Activated T-helper 1 cell treated with Interleukin-2 at 50 U/mL for 16 hours (primary cell): ENCODE results near the gene EVI5L.
"Not testable (repeated sequence)": the region's sequence is repeated elsewhere in the genome, so short reads cannot be mapped to it uniquely, and the experiment has no call there.

Source experiments
- DNase-seq: peaks from one replicate; pipeline ENCODE4 v3.0.0-alpha.2; 2020; ENCODE audit warnings: low read depth

Gene EVI5L

DNA sequence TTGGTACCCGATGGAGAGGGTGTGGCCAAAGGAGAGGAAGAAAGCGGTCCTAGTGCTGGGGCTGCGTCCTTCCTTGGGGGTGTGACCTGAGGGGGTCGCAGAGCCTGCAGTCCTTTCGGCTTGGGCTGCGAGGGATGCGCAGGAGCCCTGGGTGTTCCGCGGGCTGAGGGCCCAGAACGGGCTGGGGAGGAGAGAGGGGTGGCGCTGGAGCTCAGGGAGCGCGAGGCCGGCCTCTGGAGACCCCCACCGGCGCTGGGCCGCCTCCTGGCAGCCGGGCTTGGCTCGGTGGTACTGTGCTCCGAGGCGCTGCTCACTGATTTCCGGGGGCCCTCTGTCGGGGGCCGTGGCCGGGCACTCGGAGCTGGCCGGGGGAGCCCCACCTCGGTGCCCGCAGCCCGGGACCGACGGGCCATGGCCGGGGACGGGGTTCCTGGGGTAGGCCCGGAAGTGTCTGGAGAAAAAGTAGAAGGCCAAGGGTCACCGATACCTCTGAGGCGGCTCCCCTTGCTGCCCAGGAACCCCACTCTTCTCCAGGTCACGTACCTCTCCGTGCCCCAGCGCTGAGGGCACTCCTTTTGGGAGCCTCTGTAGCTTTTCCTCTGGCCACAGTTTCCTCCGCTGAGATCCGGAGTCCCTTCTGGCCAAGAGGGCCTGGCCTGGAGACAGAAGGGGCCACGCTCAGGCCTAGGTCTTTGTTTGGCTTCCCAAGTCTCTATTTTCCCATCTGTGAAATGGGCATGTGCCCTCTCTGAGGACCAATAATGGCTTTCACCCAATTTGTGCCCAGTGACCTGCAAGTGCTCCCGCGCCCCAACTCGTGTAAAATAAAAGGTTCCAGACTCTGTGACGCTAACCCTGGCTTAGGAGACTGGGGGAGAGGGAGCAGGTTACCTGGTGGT is 42.5 kb downstream of the EVI5L start:
- no peak for DNase-seq

DNA sequence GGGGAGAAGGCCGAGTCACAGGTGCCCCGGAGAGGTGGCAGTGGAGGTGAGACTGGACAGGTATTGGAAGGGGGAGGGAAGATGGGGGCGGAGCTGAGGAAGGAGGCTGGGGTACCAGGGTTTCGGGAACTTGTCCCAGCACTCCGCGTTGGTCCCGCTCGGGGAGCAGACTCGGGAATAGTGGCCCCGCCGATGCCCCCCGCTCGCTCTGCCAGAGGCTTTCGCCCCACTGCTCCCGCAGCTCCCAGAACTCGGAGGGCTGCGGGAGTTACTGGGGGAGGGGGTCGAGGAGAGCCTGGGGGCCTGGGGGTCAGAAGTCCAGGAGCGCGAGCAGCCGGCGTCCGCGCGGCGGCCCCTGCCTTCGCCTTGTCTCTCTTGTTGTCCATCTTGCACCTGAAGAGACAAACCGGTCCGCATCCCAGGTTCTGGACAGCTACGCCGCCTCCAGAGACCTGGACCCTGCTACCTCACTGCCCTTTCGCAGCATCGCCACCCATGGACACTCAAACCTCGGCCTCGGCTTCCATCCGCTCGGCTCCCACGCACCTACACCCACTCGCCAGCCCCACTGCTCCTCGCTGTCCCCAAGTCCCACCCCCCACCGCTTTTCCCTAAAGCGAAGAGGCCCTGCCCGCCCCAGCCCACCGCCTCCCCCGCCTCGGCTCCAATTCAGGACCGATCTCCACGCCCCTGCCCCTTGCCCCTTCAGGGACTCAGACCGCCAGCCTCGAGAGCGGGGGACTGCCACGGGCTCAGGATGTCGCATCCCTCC is 43.5 kb downstream of the EVI5L start:
- no peak for DNase-seq

DNA sequence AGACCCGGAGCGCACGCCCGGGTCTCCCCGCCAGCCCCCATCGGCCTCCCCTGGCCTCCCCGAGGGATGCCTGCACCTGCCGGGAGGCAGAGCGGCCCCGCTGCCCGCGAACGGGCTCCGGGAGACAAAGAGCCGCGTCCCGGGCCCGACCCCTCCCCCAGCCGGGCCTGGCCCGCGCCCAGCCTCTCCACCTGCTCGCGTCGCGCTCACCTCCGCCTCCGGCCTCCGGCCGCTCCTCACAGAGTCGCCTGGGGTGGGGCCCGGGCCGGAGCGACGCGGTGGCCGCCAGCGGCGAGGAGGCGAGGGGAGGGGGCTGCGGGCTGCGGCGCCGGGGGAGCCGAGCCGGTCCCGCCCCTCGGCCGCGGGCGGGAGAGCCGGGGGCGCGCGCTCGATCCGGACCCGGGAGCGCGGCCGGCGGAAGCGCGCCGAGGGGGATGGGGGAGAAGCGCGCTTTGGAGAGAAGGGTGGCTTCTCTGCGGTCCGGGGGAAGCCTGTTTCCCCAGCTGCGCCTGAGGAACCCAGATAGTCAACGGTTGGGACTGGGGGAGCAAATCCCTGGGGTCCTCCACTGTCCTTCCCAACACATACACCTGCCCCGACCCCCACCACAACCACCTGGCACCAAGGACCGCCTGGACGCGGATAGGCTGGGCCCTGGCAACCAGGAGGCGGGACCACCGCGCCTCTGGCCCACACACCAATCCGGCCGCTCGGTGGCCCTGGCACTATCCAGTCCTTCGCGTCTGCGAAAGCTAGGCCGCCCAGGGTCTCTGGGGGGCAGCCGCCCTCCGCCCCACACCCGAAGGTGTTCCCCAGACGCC is 44.3 kb downstream of the EVI5L start, which contains the start of gene PRR36:
PRR36 (minus strand) TSS at position 315 of the 821 bp plus-strand sequence. CDS start 701 bp downstream, outside the sequence.
- DNase-seq, result no peak

DNA sequence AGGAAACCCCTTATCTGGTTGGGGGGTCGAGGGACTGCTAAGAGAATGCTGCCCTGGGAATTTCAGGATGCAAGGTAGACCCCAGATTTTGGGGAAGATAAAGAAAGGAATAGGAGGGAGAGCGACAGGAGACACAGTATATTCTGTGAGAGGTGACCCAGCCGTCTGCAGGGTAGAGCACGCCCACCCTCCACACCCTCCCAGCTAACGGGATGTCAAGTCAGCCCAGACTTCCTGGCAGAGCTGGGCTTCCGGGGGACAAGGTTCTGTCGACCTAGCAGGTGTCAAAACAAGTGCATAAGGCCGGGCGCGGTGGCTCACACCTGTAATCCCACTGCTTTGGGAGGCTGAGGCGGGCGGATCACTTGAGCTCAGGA is 44.9 kb downstream of the EVI5L start:
- no peak for DNase-seq

DNA sequence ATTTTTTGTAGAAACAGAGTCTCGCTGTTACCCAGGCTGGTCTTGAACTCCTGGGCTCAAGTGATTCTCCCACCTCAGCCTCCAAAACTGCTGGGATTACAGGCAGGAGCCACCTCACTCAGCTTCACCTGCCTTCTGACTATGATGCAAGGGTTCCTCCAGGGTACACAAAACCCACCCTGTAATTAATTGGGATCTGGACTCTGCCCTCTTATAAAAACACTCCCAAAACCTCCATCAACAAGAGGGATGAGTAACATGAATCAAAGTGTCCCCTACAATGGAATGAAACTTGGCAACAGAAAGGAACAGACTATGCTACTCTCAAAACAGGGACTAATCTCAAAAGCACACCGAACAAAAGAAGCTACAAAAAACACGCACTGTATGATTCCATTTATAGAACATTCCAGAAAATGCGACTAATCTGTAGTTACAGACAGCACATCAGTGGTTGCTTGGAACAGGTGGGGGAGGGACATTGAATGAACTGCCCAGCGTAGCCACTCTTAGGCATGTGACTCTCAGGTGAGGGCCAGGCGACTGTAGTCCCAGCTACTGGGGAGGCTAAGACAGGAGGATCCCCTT is 47.3 kb downstream of the EVI5L start:
- no peak for DNase-seq

DNA sequence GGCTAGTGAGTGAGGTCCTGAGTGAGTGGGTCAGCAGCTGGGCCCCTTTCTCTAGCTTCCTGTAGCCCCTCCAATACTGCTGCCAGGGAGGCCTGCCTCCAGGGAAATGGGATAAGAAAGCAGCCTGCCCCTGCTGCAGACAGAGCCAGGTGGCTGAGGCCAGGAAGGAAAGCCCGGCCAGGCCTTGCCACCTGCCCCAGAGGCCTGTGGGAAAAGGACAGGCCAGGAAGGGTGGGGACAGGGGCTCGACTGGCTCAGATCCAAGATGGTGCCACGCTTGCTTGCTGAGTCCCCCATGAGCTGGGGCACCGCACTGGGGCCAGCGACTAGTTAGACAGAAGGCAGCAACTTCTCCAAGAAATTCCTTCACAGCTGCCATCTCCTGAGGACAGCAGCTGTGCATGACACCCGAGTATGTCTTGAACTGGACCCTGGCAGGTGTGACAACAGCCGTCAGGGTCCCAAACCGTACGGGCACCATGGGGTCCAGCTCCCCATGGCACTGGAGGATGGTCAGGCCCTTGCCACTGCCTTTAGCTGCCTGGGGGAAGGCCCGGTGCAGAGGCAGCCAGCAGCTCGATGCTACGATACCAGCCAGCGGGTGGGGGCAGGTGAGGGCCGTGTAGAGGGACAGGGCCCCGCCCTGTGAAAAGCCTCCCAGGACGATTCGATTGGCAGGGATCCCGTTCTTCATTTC is 49.2 kb downstream of the EVI5L start:
- no peak for DNase-seq

DNA sequence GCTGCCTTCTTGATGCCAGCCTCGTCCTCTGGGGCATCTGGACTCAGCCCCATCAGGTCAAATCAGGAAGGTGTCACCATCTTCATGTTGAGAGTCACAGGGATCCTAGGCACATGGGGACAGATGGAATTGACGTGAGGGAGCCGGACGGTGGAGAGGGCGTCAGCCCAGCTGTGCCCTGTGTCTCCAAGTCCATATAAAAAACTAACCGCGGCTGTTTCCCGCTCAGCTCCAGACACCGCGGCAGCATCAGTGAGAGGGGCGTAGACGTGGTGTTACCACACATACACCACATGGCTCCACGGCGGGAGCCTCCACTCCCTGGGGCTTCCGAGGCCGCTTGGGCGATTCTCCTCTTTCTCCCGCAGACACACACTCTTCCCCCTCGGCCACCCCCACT is 49.8 kb downstream of the EVI5L start:
- DNase-seq, result no peak

DNA sequence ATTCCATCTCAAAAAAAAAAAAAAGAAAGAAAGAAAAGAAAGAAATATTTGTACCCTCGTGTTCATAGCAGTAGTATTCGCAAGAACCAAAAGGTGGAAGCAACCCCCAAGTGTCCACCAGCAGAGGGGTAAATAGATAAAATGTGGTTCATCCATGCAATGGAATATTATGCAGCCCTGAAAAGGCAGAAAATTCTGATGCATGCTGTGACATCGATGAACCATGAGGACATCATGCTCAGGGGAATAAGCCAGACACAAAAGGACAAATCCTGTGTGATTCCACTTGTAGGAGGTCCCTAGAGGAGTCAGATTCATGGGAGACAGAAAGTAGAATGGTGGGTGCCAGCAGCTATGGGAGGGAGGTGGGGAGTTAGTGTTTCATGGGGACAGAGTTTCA is 51.9 kb downstream of the EVI5L start:
- DNase-seq, result no peak

DNA sequence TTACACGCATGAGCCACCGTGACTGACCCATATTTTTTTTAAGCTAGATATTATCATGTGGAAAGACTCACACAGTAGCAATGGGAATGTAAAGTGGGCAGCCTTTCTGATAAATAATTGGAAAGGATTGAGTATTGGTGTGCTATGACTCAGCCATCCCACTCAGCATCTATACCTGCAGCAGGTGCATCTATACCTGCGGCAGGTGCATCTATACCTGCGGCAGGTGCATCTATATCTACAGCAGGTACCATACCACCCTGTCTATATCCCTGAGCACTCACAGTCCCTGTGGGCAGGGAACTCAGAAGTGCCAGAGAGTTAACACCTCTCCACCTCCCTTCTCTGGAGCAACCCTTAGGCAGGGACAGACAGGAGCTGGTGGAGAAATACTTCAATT is 53.1 kb downstream of the EVI5L start:
- no peak for DNase-seq

DNA sequence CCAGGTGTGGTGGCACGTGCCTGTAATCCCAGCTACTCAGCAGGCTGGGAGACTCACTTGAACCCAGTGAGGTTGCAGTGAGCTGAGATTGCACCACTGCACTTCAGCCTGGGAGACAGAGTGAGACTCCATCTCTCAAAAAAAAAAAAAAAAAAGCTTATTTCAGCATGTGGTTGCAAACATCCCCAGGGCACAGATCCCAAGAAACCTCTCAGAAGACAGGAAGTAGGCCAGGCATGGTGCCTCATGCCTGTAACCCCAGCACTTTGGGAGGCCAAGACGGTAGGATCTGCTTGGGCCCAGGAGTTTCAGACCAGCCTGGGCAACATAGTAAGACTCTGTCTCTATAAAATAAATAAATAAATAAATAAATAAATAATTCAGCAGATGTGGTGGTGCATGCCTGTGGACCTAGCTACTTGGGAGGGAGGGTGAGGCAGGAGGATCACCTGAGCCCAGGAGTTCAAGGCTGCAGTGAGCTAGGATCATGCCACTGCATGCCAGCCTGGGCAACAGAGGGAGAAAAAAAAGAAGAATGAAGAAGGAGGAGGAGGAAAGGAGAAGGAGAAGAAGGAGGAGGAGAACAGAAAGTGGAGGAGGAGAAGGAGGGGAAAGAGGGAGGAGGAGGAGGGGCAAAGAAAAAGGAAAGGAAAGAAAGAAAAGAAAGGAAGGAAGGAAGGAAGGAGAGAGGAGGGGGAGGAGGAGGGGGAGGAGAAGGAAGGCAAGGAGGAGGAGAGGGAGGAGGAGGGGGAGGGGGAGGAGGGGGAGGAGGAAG is 54.0 kb downstream of the EVI5L start:
- no peak for DNase-seq

DNA sequence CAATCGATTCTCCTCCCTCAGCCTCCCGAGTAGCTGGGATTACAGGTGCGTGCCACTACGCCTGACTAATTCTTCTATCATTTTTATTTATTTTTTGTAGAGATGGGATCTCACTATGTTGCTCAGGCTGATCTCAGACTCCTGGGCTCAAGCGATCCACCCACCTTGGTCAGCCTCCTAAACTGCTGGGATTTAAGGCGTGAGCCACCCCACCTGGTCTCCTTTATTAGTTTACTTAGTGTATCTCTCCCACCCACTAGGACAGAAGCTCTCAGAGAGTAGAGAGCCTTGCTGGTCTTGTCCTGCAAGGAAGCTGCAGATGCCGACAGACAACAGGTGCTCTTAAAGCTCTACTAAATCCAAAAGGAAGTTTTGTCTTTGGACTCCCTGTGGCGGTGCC is 55.8 kb downstream of the EVI5L start:
- no peak for DNase-seq

DNA sequence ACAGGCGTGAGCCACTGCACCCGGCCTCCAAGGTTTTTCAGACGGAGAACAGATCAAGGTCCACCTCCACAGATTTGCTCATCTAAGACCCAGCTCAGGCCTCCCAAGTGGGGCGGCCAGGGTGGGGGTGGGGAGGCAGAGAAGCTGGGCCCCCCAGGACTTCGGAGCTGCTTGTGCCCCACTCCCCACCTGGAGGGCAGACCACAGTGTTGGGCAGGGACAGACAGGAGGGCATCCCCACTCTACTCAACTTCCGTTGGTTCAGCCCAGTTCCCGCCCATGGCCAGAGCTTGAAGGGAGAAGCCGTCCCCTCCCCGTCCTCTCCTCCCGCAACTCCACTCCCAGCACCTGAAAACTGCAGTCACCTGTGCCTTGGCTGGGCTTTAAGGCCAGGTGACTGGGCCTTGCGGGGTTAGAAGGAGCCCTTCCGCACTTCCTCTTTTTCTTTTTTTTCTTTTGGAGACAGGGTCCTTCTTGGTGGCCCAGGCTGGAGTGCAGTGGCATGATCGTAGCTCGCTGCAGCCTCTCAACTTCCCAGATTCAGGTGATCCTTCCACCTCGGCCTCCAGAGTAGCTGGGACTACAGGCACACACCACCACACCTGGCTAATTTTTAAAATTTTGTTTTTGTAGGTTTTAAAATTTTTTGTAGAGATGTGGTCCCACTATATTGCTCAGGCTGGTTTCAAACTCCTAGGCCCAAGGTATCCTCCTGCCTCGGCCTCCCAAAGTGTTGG is 57.6 kb downstream of the EVI5L start:
- no peak for DNase-seq

DNA sequence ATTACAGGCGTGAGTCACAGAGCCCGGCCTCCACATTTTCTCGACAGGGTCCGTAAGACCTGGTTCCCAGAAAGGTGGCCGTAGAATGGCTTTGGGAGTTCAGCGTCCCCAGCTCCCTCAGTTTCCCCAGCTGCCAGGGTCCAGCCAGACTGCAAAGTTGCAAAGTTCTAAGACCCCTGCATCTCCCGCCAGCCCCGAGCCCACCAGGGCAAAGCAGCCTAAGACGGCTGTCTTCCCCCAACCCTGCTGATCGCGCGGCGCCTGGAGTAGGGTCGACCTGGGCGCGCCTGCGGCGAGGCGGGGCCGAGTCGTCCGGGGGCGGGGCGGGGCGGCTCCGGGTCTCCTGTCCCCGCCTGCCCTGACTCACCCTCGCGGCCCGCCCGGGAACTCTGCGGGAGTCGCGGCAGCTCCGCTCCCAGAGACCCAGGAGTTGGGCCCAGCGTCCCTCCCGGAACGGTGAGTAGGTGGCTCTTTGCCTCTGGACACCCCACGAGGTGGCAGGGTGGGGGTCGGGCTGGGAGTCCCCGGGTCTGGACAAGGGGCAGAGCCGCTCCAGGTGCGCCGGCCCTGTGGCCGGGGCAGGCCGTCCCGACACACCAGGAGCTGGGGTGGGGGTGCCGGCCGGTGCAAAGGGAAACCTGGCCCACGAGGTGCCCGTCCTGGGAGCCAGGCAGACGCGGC is 58.3 kb downstream of the EVI5L start, which contains the start of gene LRRC8E:
LRRC8E (plus strand) TSS at position 366 of the 681 bp plus-strand sequence. CDS start 7,094 bp downstream, outside the sequence.
- DNase-seq, result no peak

DNA sequence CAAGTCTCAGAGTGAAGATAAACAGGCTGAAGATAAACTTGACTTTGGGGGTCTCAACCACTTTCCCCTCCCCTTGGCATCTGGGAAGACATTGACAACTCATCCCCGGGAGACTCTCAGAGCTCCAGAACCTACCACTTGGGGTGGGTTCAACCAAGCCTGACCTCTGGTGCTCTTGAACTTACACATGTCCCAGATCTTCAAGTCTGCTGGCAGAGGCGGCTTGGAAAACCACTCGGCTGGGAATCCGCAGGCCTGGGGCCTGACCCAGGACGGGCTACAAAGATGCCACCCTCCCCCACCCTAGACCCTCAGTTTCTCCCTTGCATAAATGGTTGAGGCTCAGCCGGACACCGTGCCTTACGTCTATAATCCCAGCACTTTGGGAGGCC is 58.8 kb downstream of the EVI5L start:
- DNase-seq, result no peak

DNA sequence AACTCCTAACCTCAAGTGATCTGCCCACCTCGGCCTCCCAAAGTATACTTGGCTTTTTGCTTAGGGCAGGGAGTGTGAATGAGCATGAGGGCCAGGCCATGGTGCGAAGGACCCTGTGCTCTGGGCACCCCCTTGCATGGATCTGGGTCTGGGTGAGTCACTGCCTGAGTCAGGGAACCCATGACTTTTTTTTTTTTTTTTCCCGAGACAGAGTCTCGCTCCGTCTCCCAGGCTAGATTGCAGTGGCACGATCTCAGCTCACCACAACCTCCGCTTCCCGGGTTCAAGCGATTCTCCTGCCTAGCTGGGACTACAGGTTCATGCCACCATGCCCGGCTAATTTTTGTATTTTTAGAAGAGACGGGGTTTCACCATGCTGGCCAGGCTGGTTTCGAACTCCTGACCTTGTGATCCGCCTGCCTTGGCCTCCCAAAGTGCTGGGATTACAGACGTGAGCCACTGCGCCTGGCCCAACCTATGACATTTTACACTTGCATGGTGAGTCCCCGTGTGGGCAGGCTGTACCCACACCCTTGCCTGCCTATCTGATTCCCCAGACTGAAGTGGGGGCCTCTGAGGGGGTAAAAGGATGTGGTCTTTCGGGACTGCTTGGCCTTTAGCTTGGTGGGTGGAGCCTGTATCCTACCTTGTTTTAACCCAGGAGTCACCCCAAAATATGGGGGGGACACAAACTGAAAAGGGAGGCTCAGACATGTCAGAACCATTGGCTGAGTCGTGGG is 63.5 kb downstream of the EVI5L start:
- DNase-seq, result not testable (repeated sequence)

DNA sequence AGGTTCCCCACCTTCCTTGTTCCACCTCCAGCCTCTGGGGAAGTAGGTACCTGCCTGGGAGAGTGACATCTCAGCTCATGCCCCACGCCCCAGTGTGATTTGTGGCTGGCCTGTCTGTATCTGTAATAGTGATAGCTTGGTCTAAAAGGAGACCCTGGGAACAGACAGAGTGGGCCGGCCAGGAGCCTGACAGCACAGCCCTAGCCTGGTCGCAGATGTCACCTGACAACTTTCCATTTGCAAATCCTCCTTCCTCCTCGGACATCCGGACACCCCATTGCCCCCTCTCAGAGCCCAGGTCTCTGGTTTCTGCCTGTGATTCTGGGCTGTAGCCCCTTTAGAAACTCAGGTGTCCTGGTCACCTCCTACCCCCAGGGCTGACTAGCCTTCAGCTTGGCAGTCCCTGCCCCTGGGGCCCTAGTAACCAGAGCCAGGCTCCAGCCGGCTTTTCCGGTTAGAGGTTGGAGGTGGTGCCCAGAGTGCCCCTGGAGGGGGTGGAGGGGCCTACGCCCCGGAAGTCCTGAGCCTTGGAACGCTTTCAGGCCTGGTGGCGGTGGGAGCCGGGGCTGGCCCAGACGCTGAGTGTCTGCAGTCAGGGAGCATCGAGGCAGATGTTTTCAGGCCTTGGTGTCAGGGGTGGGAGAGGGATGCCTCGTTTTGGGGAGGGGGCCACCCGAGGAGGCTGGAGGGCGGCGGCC is 64.7 kb downstream of the EVI5L start:
- DNase-seq, result no peak

DNA sequence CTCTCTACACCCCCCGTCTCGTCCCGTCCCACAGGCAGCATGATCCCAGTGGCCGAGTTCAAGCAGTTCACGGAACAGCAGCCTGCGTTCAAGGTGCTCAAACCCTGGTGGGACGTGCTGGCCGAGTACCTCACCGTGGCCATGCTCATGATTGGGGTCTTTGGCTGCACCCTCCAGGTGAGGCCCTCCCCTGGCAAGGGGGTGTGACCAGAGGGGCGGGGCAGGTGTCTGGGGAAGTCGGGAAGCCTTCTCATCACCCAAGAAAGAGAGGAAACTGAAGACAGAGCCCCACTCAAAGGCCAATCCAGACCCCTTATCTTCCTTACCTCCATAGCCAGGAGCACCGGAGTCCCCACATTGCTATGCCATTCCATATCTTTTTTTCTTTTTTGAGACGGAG is 65.5 kb downstream of the EVI5L start:
- DNase-seq, result no peak

DNA sequence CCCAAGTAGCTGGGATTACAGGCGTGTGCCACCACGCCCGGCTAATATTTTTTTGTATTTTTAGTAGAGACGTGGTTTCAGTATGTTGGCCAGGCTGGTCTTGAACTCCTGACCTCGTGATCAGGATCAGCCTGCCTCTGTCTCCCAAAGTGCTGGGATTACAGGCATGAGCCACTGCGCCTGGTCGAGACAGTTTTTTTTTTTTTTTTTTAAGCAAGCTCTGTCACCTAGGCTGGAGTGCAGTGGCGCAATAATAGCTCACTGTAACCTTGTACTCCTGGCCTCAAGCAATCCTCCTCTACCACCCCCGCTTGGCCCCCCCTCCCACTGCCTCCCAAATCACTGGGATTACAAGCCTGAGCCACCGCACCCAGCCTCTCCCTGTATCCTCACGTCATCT is 67.3 kb downstream of the EVI5L start:
- DNase-seq, result no peak
